Naive thymus-derived CD4-positive, alpha-beta T cell (primary cell): ENCODE results near the gene NDUFAF2. TPM values are rescaled to one million over a fixed set of nuclear protein-coding genes. Genes with fewer than 3 reads are reported as not detected.

Experiments
- ATAC-seq: fragments of 150-1000 bp; cut with Tn5 transposase; 2 replicates; pipeline ENCODE4 v1.10.0; 2021; ENCODE audit warnings: mild to moderate bottlenecking, moderate library complexity
- CTCF ChIA-PET: fragments of 350-600 bp; sonication (Branson Sonifier 250); formaldehyde crosslinking; loops from one replicate; lab custom pipeline; 2021; ENCODE audit warnings: antibody characterized with exemption; lab: Charles Lee
- POLR2A ChIA-PET: fragments of 350-600 bp; sonication (Branson Sonifier 250); formaldehyde crosslinking; loops from one replicate; lab custom pipeline; 2021; ENCODE audit warnings: antibody characterized with exemption, inconsistent platforms; lab: Charles Lee
- DNase-seq, 9 donors: peaks; one replicate each; pipeline versions ENCODE4 v3.0.0 to v3.0.0-alpha.2; 2020 to 2022; ENCODE audit warnings: mixed read lengths in 1 of 9
- H3K27ac ChIP-seq: one replicate; pipeline ENCODE4 v1.7.0; 2013; ENCODE audit warnings: mild to moderate bottlenecking, low read depth, low read length, moderate library complexity
- H3K27me3 ChIP-seq, 2 donors: one replicate each; pipeline ENCODE4 v1.7.0; 2013; ENCODE audit warnings: low read length in 2 of 2, mild to moderate bottlenecking in 2 of 2, moderate library complexity in 2 of 2; ENCODE audit not compliant: control insufficient read depth in 2 of 2, insufficient read depth in 2 of 2
- H3K36me3 ChIP-seq, 3 experiments: 1 replicate in 2 of 3; 2 replicates in 1 of 3; pipeline ENCODE4 v1.7.0; 2013; ENCODE audit warnings: low read length in 3 of 3, mild to moderate bottlenecking in 3 of 3, moderate library complexity in 1 of 3; ENCODE audit not compliant: insufficient read depth in 3 of 3, control insufficient read depth in 2 of 3
- H3K4me1 ChIP-seq, 2 donors: one replicate each; pipeline ENCODE4 v1.7.0; 2013; ENCODE audit warnings: low read length in 2 of 2, mild to moderate bottlenecking in 2 of 2, moderate library complexity in 1 of 2; ENCODE audit not compliant: control insufficient read depth in 2 of 2, insufficient read depth in 2 of 2
- H3K4me3 ChIP-seq: 2 replicates; pipeline ENCODE4 v1.7.0; 2013; ENCODE audit warnings: mild to moderate bottlenecking, low read length
- H3K9me3 ChIP-seq, 3 experiments: 1 replicate in 2 of 3; 2 replicates in 1 of 3; pipeline ENCODE4 v1.7.0; 2013; ENCODE audit warnings: low read length in 3 of 3; ENCODE audit not compliant: control insufficient read depth in 2 of 3
- H3K27ac Mint-ChIP-seq, 9 donors: one replicate each; pipeline ENCODE4 v1.8.0; 2020 to 2022; ENCODE audit warnings: mixed read lengths in 9 of 9, mild to moderate bottlenecking in 8 of 9, moderate library complexity in 5 of 9, inconsistent platforms in 2 of 9
- H3K27me3 Mint-ChIP-seq, 5 donors: one replicate each; pipeline ENCODE4 v1.8.0; 2021 to 2022; ENCODE audit warnings: mixed read lengths in 5 of 5, mild to moderate bottlenecking in 1 of 5
- H3K36me3 Mint-ChIP-seq, 5 donors: one replicate each; pipeline ENCODE4 v1.8.0; 2020 to 2022; ENCODE audit warnings: mixed read lengths in 5 of 5, mild to moderate bottlenecking in 3 of 5, inconsistent platforms in 1 of 5
- H3K4me1 Mint-ChIP-seq, 7 donors: one replicate each; pipeline ENCODE4 v1.8.0; 2020 to 2022; ENCODE audit warnings: mixed read lengths in 7 of 7, mild to moderate bottlenecking in 3 of 7, inconsistent platforms in 1 of 7
- H3K4me3 Mint-ChIP-seq, 10 donors: one replicate each; pipeline ENCODE4 v1.8.0; 2020 to 2022; ENCODE audit warnings: mild to moderate bottlenecking in 10 of 10, mixed read lengths in 10 of 10, moderate library complexity in 6 of 10, inconsistent platforms in 2 of 10
- H3K9me3 Mint-ChIP-seq, 11 donors: one replicate each; pipeline ENCODE4 v1.8.0; 2020 to 2022; ENCODE audit warnings: mixed read lengths in 11 of 11, mild to moderate bottlenecking in 4 of 11, inconsistent platforms in 1 of 11, moderate library complexity in 1 of 11
- intact Hi-C, 2 donors: fragments of 100-400 bp; cut with micrococcal nuclease; formaldehyde crosslinking; loops; one replicate each; pipeline ENCODE4 v1.15.1; 2023
- polyA plus RNA-seq, 2 donors: library from polyadenylated mRNA; unstranded; fragments of 300-500 nt; fragmentation: Illumina TruSeq; gene quantifications; one replicate each; pipeline ENCODE4 v1.2.3, GENCODE V29; 2021
- total RNA-seq, 6 experiments: library from RNA in 5 of 6; stranded (reverse) in 5 of 6; gene quantifications; 1 replicate in 5 of 6; 2 replicates in 1 of 6; pipeline ENCODE4 v1.2.3 and lab custom pipeline; 2021 to 2026

Gene NDUFAF2
- total and polyA plus RNA-seq, 7 experiments from 2014 or later = 7.0 to 34.7 (median 16.0) TPM

- no peak overlapping the region for H3K4me3 ChIP-seq
- no peak overlapping the region for H3K27ac Mint-ChIP-seq
- H3K9me3 ChIP-seq = no peaks in the 10 kb centered on the region
- no peaks in the 10 kb centered on the region for H3K27me3 Mint-ChIP-seq
- no peak overlapping the region for H3K4me3 Mint-ChIP-seq
- no peak overlapping the region for H3K27ac ChIP-seq
- ATAC-seq (peak; percentile 51), DNase-seq (peak in 5 of 9 donors; percentile 13 to 46 (median 30))
- H3K36me3 Mint-ChIP-seq = peaks cover 0 to 16% (median 5%) of the 10 kb centered on the region in 5 donors
- H3K9me3 Mint-ChIP-seq = no peaks in the 10 kb centered on the region
- H3K4me1 ChIP-seq = no peaks in the 10 kb centered on the region
- H3K4me1 Mint-ChIP-seq = peaks cover 0 to 3% (median 0%) of the 10 kb centered on the region in 7 donors
- H3K27me3 ChIP-seq = no peaks in the 10 kb centered on the region
- H3K36me3 ChIP-seq = no peaks in the 10 kb centered on the region
- POLR2A ChIA-PET = no interaction called here
- CTCF ChIA-PET = interaction anchor here (0.6 to 2.6 kb wide), 6 partner anchors 14 to 603 kb away, joined by 3 to 22 read pairs (median 4); no protein-coding TSS in a partner anchor
- intact Hi-C loops = loop anchor here (1.0 to 5.0 kb wide), 3 partner anchors 276 to 603 kb away; no protein-coding TSS in a partner anchor
These were observed 110.5 kb downstream of the NDUFAF2 start for GRCh38 chr5:61055434-61056006.

GRCh38 chr5:61059499-61059898 lies 114.5 kb downstream of the NDUFAF2 start:
- ChIA-PET CTCF (no interaction called here), POLR2A (no interaction called here)
- no peaks in the 10 kb centered on the region for H3K36me3 ChIP-seq
- H3K27me3 ChIP-seq = no peaks in the 10 kb centered on the region
- ATAC-seq = no peak
- Mint-ChIP-seq H3K4me3 (no peak overlapping the region), H3K27ac (no peak overlapping the region), H3K36me3 (peaks cover 7 to 27% (median 24%) of the 10 kb centered on the region in 5 donors), H3K9me3 (peaks cover 0 to 27% (median 13%) of the 10 kb centered on the region in 11 donors), H3K27me3 (no peaks in the 10 kb centered on the region), H3K4me1 (peaks cover 0 to 3% (median 0%) of the 10 kb centered on the region in 7 donors)
- intact Hi-C loops = loop anchor here in 1 of 2 donors (5.0 kb wide), 1 partner anchor 382 kb away; no protein-coding TSS in a partner anchor
- no peak overlapping the region for H3K27ac ChIP-seq
- H3K9me3 ChIP-seq = peaks cover 0 to 7% (median 0%) of the 10 kb centered on the region in 3 experiments
- no peak overlapping the region for H3K4me3 ChIP-seq
- no peak for DNase-seq
- H3K4me1 ChIP-seq = no peaks in the 10 kb centered on the region

GRCh38 chr5:61069150-61069549 lies 124.1 kb downstream of the NDUFAF2 start:
- no peak overlapping the region for H3K4me3 ChIP-seq
- peaks cover 0 to 8% (median 0%) of the 10 kb centered on the region in 3 experiments for H3K36me3 ChIP-seq
- H3K27me3 Mint-ChIP-seq = no peaks in the 10 kb centered on the region
- H3K4me1 ChIP-seq = no peaks in the 10 kb centered on the region
- no peak overlapping the region for H3K27ac Mint-ChIP-seq
- no peak for DNase-seq
- peaks cover 0 to 38% (median 10%) of the 10 kb centered on the region in 11 donors for H3K9me3 Mint-ChIP-seq
- intact Hi-C loops = no loop called here
- no peak overlapping the region for H3K27ac ChIP-seq
- H3K4me3 Mint-ChIP-seq = peak overlapping the region in 1 of 10 donors; percentile 16
- POLR2A ChIA-PET = interaction anchor here (0.7 kb wide), 1 partner anchor 132 kb away, joined by 4 read pairs; no protein-coding TSS in a partner anchor
- no peaks in the 10 kb centered on the region for H3K9me3 ChIP-seq
- no peak for ATAC-seq
- no peaks in the 10 kb centered on the region for H3K27me3 ChIP-seq
- peaks cover 0 to 30% (median 26%) of the 10 kb centered on the region in 5 donors for H3K36me3 Mint-ChIP-seq
- CTCF ChIA-PET = no interaction called here
- peaks cover 2 to 8% (median 4%) of the 10 kb centered on the region in 7 donors for H3K4me1 Mint-ChIP-seq

GRCh38 chr5:61071526-61071925 lies 126.5 kb downstream of the NDUFAF2 start:
- H3K4me1 ChIP-seq = no peaks in the 10 kb centered on the region
- no peak for ATAC-seq
- no peak overlapping the region for H3K27ac ChIP-seq
- no peaks in the 10 kb centered on the region for H3K9me3 ChIP-seq
- intact Hi-C loops = no loop called here
- ChIA-PET CTCF (no interaction called here), POLR2A (no interaction called here)
- H3K4me3 Mint-ChIP-seq = no peak overlapping the region
- H3K27me3 Mint-ChIP-seq = no peaks in the 10 kb centered on the region
- H3K4me1 Mint-ChIP-seq = peaks cover 2 to 8% (median 4%) of the 10 kb centered on the region in 7 donors
- peaks cover 0 to 14% (median 3%) of the 10 kb centered on the region in 11 donors for H3K9me3 Mint-ChIP-seq
- H3K27me3 ChIP-seq = no peaks in the 10 kb centered on the region
- no peak for DNase-seq
- H3K36me3 ChIP-seq = peaks cover 0 to 8% (median 0%) of the 10 kb centered on the region in 3 experiments
- peaks cover 0 to 24% (median 21%) of the 10 kb centered on the region in 5 donors for H3K36me3 Mint-ChIP-seq
- no peak overlapping the region for H3K4me3 ChIP-seq
- no peak overlapping the region for H3K27ac Mint-ChIP-seq

- Histone ChIP-seq H3K27ac (no peak overlapping the region), H3K4me1 (no peaks in the 10 kb centered on the region), H3K36me3 (peaks cover 0 to 8% (median 0%) of the 10 kb centered on the region in 3 experiments), H3K4me3 (no peak overlapping the region), H3K27me3 (no peaks in the 10 kb centered on the region), H3K9me3 (no peaks in the 10 kb centered on the region)
- peaks cover 0 to 2% (median 0%) of the 10 kb centered on the region in 11 donors for H3K9me3 Mint-ChIP-seq
- no peak for ATAC-seq
- H3K36me3 Mint-ChIP-seq = peaks cover 0 to 36% (median 26%) of the 10 kb centered on the region in 5 donors
- H3K27ac Mint-ChIP-seq = no peak overlapping the region
- no peak overlapping the region for H3K4me3 Mint-ChIP-seq
- H3K4me1 Mint-ChIP-seq = no peaks in the 10 kb centered on the region
- intact Hi-C loops = no loop called here
- POLR2A ChIA-PET = no interaction called here
- DNase-seq = no peak
- CTCF ChIA-PET = no interaction called here
- H3K27me3 Mint-ChIP-seq = no peaks in the 10 kb centered on the region
These were observed 131.6 kb downstream of the NDUFAF2 start for GRCh38 chr5:61076626-61077025.

GRCh38 chr5:61081741-61082140 lies 136.7 kb downstream of the NDUFAF2 start:
- H3K27ac Mint-ChIP-seq = no peak overlapping the region
- no peaks in the 10 kb centered on the region for H3K27me3 ChIP-seq
- ChIA-PET CTCF (no interaction called here), POLR2A (no interaction called here)
- H3K4me3 Mint-ChIP-seq = no peak overlapping the region
- no peak overlapping the region for H3K27ac ChIP-seq
- H3K4me1 Mint-ChIP-seq = no peaks in the 10 kb centered on the region
- peaks cover 0 to 5% (median 0%) of the 10 kb centered on the region in 11 donors for H3K9me3 Mint-ChIP-seq
- intact Hi-C loops = no loop called here
- H3K27me3 Mint-ChIP-seq = no peaks in the 10 kb centered on the region
- H3K4me3 ChIP-seq = no peak overlapping the region
- H3K36me3 Mint-ChIP-seq = peaks cover 3 to 64% (median 44%) of the 10 kb centered on the region in 5 donors
- no peaks in the 10 kb centered on the region for H3K9me3 ChIP-seq
- no peaks in the 10 kb centered on the region for H3K36me3 ChIP-seq
- DNase-seq = no peak
- ATAC-seq = no peak
- no peaks in the 10 kb centered on the region for H3K4me1 ChIP-seq
